Measurements from ENCODE around the gene KRTAP10-4.

KRTAP10-4 gene

GRCh38 chr21:44617071-44617501, 43.6 kb downstream of the KRTAP10-4 start:
- peak; percentile 50 for DNase-seq (ENCODE audit: low spot score)

DNA sequence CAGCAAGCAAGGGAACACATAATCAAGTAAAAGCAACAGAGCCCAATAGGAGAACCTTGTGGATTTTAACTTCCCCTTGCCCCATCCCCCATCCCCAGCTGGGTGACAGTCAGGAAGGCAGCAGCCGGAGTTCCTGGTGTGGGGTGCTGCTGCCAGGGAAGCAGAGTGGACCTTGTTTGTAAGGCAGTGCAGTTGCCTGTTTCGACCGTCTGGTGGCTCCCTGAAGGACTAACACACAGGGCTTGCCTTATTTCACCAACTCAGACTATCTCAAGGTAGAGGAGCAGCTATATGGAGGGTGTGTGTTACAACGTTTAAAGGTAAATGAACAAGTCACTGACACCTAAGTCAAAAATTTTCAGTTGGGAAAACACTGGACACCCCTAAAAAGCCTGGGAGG, 45.0 kb downstream of the KRTAP10-4 start:
- DNase-seq (ENCODE audit: low spot score) = no peak

GRCh38 chr21:44618909-44619308, 45.4 kb downstream of the KRTAP10-4 start:
- no peak for DNase-seq (ENCODE audit: low spot score)

GRCh38 chr21:44619886-44620285, 46.4 kb downstream of the KRTAP10-4 start:
- no peak for DNase-seq (ENCODE audit: low spot score)

DNA sequence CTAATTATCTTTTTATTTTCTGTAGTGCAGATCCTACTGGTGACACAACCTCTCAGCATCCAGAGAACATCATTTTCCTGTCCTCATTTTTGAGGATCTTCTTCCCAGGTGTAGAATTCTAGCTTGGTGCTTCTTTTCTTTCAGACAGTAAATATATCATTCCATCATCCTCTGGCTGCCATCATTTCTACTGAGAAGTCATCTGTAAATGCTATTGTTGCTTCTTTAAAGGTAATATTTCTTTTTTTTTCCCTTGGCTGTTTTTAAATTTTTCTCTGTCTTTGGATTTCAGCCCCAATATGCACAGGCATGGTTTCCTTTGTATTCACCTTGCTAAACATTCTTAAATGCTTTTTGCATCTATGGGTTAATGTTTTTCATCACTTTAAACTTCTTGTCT, 50.0 kb downstream of the KRTAP10-4 start:
- DNase-seq (ENCODE audit: low spot score) = no peak
